ENCODE data around the gene ISOC2.

Gene ISOC2

DNA sequence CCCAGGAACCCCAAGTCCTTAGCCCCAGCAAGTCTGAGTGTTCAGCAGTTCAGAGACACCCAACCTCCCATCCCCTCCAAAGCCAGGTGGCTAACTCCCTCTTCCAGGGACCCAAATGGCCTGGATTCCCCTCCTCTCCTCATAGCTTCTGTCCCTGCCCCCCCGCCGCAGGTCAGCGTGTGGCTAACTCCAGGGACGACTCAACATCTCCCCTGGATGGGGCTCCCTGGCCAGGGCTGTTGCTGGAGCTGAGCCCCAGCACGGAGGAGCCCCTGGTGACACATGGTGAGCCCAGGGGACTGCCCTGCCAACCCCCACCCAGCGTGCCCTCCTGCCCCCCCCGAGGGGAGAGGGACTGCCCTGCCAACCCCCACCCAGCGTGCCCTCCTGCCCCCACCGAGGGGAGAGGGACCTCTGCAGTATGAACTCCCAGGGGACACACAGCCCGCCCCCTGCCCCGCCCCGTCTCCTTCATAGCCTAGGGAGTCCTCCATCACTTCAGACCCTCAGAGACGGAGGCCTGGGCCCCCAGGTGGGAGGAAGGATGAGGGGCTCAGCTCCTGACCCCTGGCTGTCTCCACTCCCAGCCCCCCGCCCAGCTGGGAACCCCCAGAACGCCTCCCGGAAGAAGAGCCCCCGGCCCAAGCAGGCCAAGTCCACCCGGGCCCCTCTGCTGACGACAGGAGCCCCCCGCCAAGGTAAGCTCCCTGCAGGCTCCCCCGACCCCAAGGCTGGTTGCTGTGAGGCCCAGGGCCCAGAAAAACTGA, 28.5 kb upstream of the ISOC2 start:
- DNase-seq: no peak
- Histone ChIP-seq H3K4me1 (ENCODE audit: control insufficient read depth, insufficient read depth, low read length, poor library complexity, severe bottlenecking) (peaks cover 6% of the 10 kb centered on the region), H3K36me3 (ENCODE audit: control insufficient read depth, insufficient read depth, low read length) (no peaks in the 10 kb centered on the region), H3K4me3 (ENCODE audit: insufficient read depth, low read depth, low read length, poor library complexity, severe bottlenecking) (no peak overlapping the region), H3K27me3 (replicated peaks; ENCODE audit: control insufficient read depth, insufficient read depth, low read length, poor library complexity, severe bottlenecking) (no peaks in the 10 kb centered on the region), H3K27ac (ENCODE audit: insufficient read depth, low read length, poor library complexity, severe bottlenecking) (no peak overlapping the region), H3K9me3 (ENCODE audit: control insufficient read depth, low read length) (no peaks in the 10 kb centered on the region)

DNA sequence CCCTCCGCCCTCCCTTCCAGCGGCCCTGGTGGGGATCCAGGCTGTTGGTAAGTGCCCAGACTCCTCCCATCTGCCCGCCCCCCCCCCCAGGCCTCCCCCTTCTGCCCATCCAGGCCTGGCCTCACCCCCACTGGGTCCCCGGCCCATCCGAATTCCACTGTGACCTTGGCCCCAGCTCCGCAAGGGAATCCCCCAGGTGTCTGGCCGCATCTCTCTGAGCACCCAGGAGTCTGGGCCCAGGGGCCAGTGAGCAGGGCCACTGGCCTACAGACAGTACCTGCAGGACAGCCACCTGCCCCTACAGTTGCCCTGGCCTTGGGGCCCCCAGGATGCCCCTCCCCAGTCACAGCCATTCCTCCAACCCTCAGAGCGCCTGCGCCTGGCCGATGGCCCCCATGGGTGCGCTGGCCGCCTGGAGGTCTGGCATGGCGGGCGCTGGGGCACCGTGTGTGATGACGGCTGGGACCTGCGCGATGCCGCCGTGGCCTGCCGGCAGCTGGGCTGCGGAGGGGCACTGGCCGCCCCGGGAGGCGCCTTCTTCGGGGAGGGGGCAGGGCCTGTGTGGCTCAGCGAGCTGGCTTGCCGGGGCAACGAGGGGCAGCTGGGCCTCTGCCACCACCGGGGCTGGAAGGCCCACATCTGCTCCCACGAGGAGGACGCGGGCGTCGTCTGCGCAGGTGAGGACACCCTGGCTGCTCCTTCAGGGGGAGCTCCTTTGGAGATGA, 27.7 kb upstream of the ISOC2 start:
- Histone ChIP-seq H3K27ac (ENCODE audit: insufficient read depth, low read length, poor library complexity, severe bottlenecking) (no peak overlapping the region), H3K27me3 (replicated peaks; ENCODE audit: control insufficient read depth, insufficient read depth, low read length, poor library complexity, severe bottlenecking) (no peaks in the 10 kb centered on the region), H3K9me3 (ENCODE audit: control insufficient read depth, low read length) (no peaks in the 10 kb centered on the region), H3K4me3 (ENCODE audit: insufficient read depth, low read depth, low read length, poor library complexity, severe bottlenecking) (no peak overlapping the region), H3K36me3 (ENCODE audit: control insufficient read depth, insufficient read depth, low read length) (no peaks in the 10 kb centered on the region), H3K4me1 (ENCODE audit: control insufficient read depth, insufficient read depth, low read length, poor library complexity, severe bottlenecking) (peaks cover 13% of the 10 kb centered on the region)
- no peak for DNase-seq

DNA sequence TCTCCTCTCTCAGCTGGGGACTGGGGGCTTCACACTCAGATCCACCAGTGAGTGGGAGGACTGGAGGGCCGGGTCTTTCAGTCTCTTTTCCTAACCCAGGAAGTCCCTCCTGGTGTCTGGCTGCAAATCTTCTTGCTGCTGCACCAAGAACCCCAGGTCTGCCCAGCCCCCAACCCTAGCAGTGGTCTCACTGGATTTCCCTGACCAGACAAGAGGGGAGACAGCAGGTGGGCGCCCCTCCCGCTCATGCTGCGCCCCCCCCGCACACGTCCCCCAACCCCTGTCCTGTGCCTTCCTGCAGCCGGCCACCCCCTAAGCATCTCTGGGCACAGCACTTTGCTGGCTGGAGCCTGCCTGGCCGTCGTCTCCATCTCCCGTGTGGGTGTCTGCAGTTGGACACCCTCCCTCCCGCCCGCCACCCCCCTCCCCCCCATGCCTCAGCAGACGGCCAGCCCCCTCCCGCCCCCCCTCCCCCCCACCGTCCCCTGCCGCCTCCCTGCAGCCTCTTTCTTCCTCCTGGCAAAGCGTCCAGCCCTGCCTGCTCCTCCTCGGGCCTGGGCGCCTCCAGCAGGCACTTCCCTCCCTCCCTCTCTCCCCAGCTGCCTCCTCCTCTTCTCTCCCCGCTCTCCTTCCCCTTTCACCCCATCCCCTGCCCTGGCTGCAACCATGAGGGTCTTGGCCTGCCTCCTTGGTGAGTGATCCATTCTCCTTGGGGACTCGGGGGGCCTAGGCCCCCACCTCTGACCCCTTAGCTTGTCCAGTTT, 26.7 kb upstream of the ISOC2 start, which contains the start of gene SSC5D:
Gene SSC5D (plus strand): TSS at position 513 of the 764 bp plus-strand sequence. CDS start 154 bp downstream, at position 667.
- Histone ChIP-seq H3K36me3 (ENCODE audit: control insufficient read depth, insufficient read depth, low read length) (peaks cover 4% of the 10 kb centered on the region), H3K4me1 (ENCODE audit: control insufficient read depth, insufficient read depth, low read length, poor library complexity, severe bottlenecking) (peaks cover 19% of the 10 kb centered on the region), H3K9me3 (ENCODE audit: control insufficient read depth, low read length) (no peaks in the 10 kb centered on the region), H3K4me3 (ENCODE audit: insufficient read depth, low read depth, low read length, poor library complexity, severe bottlenecking) (no peak within 1 kb of the TSS), H3K27ac (ENCODE audit: insufficient read depth, low read length, poor library complexity, severe bottlenecking) (no peak within 1 kb of the TSS), H3K27me3 (replicated peaks; ENCODE audit: control insufficient read depth, insufficient read depth, low read length, poor library complexity, severe bottlenecking) (no peaks in the 10 kb centered on the region)
- DNase-seq: no peak

DNA sequence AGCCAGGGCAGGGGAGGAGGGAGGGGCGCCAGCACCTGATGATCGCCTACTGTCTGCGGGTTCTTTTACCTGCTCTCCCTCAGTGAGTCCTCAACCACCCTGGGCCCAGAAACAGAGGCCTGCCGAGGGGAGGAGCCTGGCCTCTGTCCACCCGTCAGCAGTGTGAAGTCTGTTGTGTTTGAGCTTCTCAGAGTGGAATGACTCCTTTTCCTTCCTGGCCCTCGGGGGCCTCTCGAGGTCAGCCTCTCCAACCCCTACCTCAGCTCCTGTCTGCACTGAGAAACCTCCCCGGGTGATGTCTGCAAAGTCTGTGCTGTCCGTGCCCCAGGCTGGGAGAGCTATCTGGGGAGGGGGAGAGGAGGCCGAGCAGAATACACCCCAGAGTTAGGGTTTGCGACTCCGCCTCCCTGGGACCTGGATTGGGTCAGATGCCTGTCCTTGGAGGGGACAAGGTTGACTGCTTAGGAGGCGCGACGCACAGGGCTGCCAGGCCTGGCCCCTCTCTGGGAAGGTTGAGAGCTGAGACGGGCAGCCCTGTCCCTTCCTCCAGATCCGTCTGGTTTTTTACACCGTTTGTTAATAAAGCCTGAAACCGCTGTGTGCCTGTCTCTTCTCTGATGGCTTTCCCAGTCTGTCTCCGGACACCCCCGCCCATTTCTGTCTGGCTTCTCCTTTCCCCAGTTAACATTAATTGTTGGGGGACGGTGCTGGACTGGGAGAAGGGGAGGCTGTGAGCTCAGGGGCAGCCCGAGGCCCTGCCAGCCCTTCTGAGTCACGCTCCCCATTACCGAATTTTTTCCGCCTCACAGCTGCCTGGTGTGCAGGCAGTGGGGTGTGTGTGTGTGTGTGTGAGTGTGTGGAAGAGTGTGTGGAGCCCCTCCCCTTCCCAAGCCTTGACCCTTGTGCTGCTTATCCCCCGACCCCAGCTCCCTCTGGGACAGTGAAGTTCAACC, 25.8 kb upstream of the ISOC2 start:
- DNase-seq: no peak
- H3K27ac ChIP-seq (ENCODE audit: insufficient read depth, low read length, poor library complexity, severe bottlenecking): no peak overlapping the region

DNA sequence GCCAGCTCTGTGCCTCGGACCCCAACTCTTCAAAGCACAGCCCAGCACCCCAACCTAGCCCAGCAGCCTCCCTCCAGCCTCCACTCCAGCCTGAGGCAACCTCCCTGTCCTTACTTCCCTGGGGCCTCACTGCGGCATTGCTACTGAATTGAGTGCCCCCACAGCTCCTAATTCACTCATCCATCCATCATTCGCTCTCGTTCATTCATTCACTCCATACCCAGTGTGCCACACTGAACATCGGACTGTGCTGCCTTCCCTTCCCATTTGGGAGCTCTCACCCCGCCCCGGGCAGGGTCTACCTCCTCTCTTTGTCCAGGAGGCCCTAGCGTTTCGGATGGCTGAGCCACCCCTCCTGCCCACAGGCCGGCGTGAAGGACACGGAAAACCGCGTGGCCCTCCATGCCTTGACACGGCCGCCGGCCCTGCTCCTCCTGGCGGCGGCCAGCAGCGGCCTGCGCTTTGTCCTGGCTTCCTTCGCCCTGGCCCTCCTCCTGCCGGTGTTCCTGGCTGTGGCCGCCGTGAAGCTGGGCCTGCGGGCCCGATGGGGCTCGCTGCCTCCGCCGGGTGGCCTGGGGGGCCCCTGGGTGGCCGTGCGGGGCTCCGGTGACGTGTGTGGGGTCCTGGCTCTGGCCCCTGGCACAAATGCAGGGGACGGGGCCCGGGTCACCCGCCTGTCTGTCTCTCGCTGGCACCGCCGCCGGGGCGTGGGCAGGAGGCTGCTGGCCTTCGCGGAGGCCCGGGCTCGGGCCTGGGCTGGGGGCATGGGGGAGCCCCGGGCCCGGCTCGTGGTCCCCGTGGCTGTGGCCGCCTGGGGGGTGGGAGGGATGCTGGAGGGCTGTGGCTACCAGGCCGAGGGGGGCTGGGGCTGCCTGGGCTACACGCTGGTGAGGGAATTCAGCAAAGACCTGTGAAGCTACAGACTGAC, 24.9 kb upstream of the ISOC2 start:
- no peak for DNase-seq
- no peak overlapping the region for H3K4me3 ChIP-seq (ENCODE audit: insufficient read depth, low read depth, low read length, poor library complexity, severe bottlenecking)

More for the DNA sequence above, 25.8 kb upstream of the ISOC2 start:
- H3K9me3 ChIP-seq (ENCODE audit: control insufficient read depth, low read length): no peaks in the 10 kb centered on the region
- peaks cover 11% of the 10 kb centered on the region for H3K36me3 ChIP-seq (ENCODE audit: control insufficient read depth, insufficient read depth, low read length)
- no peak overlapping the region for H3K4me3 ChIP-seq (ENCODE audit: insufficient read depth, low read depth, low read length, poor library complexity, severe bottlenecking)
- H3K4me1 ChIP-seq (ENCODE audit: control insufficient read depth, insufficient read depth, low read length, poor library complexity, severe bottlenecking): peaks cover 19% of the 10 kb centered on the region
- H3K27me3 ChIP-seq (replicated peaks; ENCODE audit: control insufficient read depth, insufficient read depth, low read length, poor library complexity, severe bottlenecking): no peaks in the 10 kb centered on the region

DNA sequence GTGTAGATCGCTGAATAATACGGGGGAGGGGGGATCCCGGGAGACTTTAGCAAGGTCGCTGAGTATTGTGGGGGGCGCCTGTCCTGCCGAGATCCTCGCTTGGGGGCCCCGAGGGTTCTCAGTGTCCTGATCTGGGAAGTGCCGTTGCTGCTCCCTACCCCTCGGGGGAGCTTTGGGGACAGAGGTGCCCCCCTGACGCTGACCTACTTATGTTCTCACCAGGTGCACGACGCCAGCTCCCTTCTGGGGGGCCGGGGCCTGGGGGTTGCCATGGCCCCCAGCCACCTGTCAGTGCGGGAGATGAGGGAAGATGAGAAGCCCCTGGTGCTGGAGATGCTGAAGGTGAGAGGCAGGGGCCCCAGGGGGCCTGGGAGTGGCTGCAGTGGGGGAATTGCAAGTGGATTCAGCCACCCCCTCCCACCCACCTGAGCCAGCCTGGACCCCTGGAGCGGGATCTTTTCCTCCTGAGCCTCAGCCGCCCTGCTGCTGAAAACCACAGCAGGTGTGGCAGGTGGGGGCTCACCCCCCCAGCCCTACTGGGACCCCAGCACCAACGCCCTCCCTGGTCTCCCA, 24.1 kb upstream of the ISOC2 start:
- Histone ChIP-seq H3K27ac (ENCODE audit: insufficient read depth, low read length, poor library complexity, severe bottlenecking) (peak overlapping the region; percentile 58), H3K27me3 (replicated peaks; ENCODE audit: control insufficient read depth, insufficient read depth, low read length, poor library complexity, severe bottlenecking) (no peaks in the 10 kb centered on the region), H3K4me1 (ENCODE audit: control insufficient read depth, insufficient read depth, low read length, poor library complexity, severe bottlenecking) (peaks cover 19% of the 10 kb centered on the region), H3K9me3 (ENCODE audit: control insufficient read depth, low read length) (no peaks in the 10 kb centered on the region), H3K4me3 (ENCODE audit: insufficient read depth, low read depth, low read length, poor library complexity, severe bottlenecking) (peak overlapping the region; percentile 75), H3K36me3 (ENCODE audit: control insufficient read depth, insufficient read depth, low read length) (peaks cover 19% of the 10 kb centered on the region)
- DNase-seq: no peak

More for the DNA sequence above, 24.9 kb upstream of the ISOC2 start:
- Histone ChIP-seq H3K36me3 (ENCODE audit: control insufficient read depth, insufficient read depth, low read length) (peaks cover 13% of the 10 kb centered on the region), H3K27me3 (replicated peaks; ENCODE audit: control insufficient read depth, insufficient read depth, low read length, poor library complexity, severe bottlenecking) (no peaks in the 10 kb centered on the region), H3K4me1 (ENCODE audit: control insufficient read depth, insufficient read depth, low read length, poor library complexity, severe bottlenecking) (peaks cover 19% of the 10 kb centered on the region), H3K9me3 (ENCODE audit: control insufficient read depth, low read length) (no peaks in the 10 kb centered on the region), H3K27ac (ENCODE audit: insufficient read depth, low read length, poor library complexity, severe bottlenecking) (no peak overlapping the region)

DNA sequence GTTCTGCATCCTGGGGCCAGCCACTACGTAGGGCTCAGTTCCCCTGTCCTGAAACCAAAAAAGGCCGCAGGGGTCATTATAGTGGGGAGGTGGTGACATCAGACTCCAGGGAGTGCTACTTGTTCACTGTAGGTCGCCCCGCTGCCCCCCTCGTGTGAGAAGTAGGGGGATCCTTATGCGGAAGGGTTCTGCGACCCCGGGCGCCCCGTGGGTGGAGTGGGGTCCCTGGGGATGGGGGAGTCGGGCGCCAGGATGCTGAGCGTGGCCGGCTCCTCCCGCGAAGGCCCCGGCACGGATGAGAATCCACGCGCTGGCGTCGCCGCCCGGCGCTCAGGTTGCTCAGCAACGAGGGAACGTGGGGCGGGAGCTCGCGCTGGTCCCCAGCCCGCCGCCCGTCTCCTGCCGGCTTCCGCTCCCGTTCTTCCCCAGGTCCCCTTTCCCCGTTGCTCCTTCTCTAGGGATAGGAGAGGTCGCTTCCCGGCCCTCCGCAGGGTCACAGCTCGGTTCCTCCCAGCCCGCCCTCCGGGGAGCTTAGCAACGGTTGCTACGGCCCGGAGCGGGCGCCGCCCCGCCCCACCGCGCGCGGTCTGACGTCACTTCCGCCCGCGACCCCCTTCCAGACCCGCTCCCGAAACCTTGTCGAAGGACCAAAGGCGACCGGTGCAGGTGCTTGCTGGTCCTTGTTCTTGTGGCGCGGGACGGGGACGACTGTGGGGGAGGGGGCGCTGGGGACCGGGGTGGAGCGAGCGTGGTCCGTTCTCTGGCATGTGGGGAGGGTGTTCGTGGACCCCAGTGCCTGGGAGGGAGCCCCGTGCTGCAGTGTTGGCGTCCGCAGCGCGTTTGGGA, 23.4 kb upstream of the ISOC2 start, which contains the start of gene NAT14:
Gene NAT14 (plus strand): TSS at position 596 of the 846 bp plus-strand sequence. CDS start 521 bp downstream, outside the sequence.
- Histone ChIP-seq H3K27me3 (replicated peaks; ENCODE audit: control insufficient read depth, insufficient read depth, low read length, poor library complexity, severe bottlenecking) (no peaks in the 10 kb centered on the region), H3K36me3 (ENCODE audit: control insufficient read depth, insufficient read depth, low read length) (peaks cover 19% of the 10 kb centered on the region), H3K9me3 (ENCODE audit: control insufficient read depth, low read length) (no peaks in the 10 kb centered on the region), H3K4me1 (ENCODE audit: control insufficient read depth, insufficient read depth, low read length, poor library complexity, severe bottlenecking) (peaks cover 19% of the 10 kb centered on the region), H3K4me3 (ENCODE audit: insufficient read depth, low read depth, low read length, poor library complexity, severe bottlenecking) (peak within 1 kb of the TSS; percentile 75), H3K27ac (ENCODE audit: insufficient read depth, low read length, poor library complexity, severe bottlenecking) (peak within 1 kb of the TSS; percentile 58)
- peak; percentile 32 to 57 (median 50) for DNase-seq
